HG02678 (cell line): ENCODE data around the gene COPE.

Source experiments
- ATAC-seq: cut with Tn5 transposase; IDR thresholded peaks from one replicate; pipeline ENCODE4 v1.9.1; 2021; ENCODE audit warnings: mild to moderate bottlenecking, moderate library complexity; ENCODE audit not compliant: unreplicated experiment

COPE gene

GRCh38 chr19:18895038-18895823, 24.0 kb downstream of the COPE start:
- ATAC-seq = no peak

DNA sequence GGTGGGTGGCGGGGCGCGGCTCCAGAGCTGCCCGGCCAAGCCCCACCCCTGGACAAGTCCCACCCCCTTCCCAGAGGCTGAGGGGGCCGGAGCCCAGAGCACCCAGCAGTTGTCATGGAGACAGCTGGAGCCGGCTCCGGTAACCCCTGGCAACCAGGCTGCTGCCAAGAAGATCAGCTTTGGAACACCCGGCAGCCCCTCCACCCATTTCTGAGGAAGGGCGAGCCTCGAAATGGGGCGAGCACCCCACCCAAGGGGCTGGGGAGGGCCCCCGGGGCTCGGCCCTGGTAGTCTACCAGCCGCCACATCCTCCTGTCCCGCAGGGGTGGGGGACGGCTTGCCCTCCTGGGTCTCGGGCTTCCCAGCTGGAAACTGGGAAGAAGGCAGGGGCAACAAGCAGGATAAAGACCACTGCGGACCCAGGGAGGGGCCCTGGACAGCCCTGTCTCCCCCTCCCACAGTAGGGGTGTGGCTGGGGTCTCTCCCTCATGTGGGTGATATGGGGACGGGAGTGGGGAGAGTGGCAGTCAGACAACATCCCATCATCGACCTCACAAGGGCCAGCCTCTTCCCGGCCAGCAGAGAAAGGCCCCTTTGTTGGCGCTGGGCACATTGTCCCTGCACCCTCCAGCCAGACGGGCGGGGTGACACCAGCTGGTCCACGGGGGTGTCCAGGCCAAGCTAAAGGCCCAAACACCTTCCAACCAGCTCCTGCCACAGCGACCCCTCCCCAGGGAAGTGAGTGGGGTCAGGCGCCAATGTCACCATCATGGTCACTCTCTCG, 24.7 kb downstream of the COPE start:
- ATAC-seq = no peak

- ATAC-seq = no peak
Measured at GRCh38 chr19:18893587-18894253, 25.5 kb downstream of the COPE start.

- ATAC-seq = no peak
Measured at GRCh38 chr19:18889949-18890745, 29.0 kb downstream of the COPE start.

GRCh38 chr19:18886972-18887371, 32.2 kb downstream of the COPE start:
- no peak for ATAC-seq

DNA sequence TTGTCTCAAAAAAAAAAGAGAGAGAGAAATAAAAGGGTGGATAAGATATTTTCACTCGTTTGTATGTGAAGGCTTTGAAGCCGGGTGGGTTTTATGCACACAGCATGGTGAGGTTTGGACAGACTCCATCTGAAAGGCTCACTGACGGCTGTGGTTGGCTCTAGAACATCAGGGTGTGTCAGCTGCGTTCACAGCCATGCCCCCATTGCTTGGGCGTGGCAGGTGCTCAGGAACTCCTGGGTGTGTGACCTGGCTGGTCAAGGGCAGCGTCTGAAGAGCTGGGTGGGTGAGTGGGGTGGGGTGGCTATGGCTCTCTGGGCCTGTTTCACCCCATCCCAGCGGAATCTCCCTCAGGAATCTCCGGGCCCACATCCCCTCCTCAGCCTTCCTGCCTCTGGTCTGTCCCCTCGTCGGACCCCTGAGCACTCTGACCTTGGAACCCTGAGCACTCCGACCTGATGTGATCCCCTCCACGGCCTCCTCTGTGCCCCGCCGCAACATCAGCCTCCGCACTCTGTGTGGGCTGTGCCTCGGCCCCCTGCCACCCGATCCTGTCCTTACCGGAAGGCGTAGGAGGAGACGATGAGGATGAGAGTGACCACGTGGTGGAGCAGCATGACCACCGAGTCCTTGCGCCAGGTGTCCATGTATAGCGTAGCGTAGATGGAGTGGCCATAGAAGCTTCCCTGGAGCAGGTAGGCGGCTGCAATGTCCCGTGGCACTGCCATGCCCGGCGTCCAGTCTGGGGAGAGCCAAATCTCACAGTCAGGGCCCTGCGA, 35.5 kb downstream of the COPE start:
- ATAC-seq = no peak

DNA sequence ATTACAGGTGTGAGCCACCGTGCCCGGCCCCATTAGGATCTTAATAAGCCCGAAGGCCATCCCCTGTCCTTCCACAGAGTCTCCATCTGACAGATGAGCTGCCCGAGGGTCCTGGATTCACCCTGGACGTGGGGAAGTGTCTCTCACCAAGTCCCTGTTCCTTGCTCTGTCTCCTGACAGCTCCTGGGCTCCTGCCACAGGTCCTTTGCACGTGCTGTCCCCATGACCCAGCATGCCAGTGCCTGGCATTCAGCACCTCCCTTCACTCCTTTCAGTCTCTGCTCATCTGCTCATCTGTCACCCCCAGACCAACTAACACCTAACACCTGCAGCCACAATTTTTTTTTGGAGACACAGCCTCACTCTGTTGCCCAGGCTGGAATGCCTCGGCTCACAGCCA, 37.7 kb downstream of the COPE start:
- no peak for ATAC-seq

- ATAC-seq = no peak
Measured at GRCh38 chr19:18879579-18880373, 39.4 kb downstream of the COPE start.

GRCh38 chr19:18878858-18879578, 40.2 kb downstream of the COPE start:
- ATAC-seq = no peak

DNA sequence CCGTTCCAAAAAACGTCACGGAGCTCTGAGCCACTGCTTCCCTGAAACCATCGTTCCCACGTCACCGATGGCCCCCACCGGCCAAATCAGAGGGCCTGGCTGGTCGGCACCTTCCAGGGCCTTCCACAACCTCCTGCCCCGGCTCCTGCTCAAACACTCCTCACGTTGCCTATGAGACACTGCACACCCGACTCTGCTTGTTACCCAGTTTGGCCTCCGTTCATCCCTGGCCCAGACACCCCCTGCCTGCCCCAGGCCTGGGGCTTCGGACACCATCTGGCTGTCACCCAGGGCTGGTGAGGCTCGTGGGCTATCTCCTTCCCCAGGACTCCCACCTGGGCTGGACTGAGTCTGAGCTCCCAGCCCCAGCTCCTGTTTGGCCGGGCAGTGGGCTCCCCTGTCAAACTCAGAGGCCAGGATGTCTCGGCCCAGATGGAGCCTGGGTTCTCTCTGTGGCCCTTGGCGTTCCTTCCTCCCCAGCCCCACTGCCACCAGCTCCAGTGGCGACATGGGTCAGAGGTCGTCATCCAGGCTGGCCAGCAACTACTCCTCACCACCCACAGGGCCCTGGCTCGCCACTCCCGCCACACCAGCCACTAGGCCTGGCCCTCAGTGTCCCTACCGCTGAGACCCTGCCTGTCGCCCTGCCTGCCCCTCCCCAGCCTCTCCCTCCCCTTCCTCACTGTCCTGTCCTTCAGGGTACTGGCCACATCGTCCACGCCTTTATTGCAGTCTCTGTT, 41.0 kb downstream of the COPE start:
- ATAC-seq = no peak

- ATAC-seq = no peak
Measured at GRCh38 chr19:18876865-18877264, 42.3 kb downstream of the COPE start.

DNA sequence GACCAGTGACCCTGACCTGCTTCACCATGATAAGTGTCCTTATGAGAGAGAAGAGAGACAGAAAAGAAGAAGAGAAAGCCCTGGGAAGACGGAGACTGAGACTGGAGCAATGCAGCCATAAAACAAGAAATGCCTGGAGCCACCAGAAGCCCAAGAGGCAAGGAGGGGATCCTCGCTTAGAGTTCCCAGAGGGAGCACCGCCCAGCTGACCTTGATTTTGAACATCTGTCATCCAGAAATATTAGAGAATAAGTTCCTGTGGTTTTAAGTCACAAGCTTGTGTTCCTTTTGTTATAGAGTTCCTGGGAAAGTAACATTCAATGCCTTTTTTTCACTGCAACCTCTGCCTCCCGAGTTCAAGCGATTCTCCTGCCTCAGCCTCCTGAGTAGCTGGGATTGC, 43.5 kb downstream of the COPE start:
- no peak for ATAC-seq

- ATAC-seq = no peak
Measured at GRCh38 chr19:18871543-18871942, 47.6 kb downstream of the COPE start.

DNA sequence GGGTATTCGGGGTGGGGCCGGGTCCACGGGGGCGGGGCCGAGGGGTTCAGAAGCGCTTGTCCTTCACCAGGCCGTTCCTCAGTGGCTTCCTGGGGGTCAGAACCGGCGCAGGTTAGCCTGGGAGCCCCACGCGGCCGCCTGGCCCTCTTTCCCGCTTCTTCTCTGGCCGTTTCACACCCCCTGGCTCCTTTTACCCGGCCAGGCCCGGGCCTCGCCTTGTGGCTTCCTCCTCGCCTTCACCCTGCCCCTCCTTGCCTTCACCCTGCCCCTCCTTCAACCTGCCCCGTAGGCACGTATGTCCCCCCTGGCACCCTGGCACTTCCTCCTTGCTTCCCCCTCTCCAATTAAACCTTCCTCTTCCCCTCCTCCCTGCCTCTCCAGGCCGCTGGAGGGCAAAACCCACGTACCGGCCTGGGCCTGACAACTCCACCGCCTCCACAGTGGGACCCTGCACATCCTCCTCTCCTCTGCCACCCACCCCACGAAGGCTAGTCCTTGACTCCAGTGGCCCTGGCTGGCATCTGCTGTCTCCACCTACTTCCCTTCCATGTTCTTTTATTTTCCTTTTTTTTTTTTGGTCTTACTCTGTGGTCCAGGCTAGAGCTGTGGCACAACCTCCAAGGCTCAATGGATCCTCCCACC, 48.5 kb downstream of the COPE start:
- no peak for ATAC-seq

- ATAC-seq = no peak
Measured at GRCh38 chr19:18869781-18870530, 49.2 kb downstream of the COPE start.

GRCh38 chr19:18869023-18869618, 50.1 kb downstream of the COPE start:
- no peak for ATAC-seq
